Mammary epithelial cell (primary cell): ENCODE measurements around the gene SLC5A10.

Source experiments
- CTCF ChIP-seq, 2 donors: IDR thresholded peaks in 1 of 2; conservative IDR thresholded peaks in 1 of 2; 2 replicates each; pipeline ENCODE4 v1.5.1; 2011 to 2012; ENCODE audit warnings: inconsistent platforms in 2 of 2, low read length in 2 of 2, mild to moderate bottlenecking in 2 of 2, control low read depth in 1 of 2, low read depth in 1 of 2; ENCODE audit not compliant: insufficient read depth in 1 of 2; ENCODE audit errors: extremely low read depth in 1 of 2
- EZH2 ChIP-seq: IDR thresholded peaks from 2 replicates; pipeline ENCODE4 v1.6.1; 2012; ENCODE audit warnings: low read length, inconsistent platforms, borderline replicate concordance

- TF ChIP-seq EZH2 (no peak), CTCF (conservative IDR thresholded peaks at IDR 0.05 in 1 of 2, IDR thresholded peaks at IDR 0.05 in 1 of 2; ENCODE audit: extremely low read depth in 1 of 2, insufficient read depth in 1 of 2, low read depth in 1 of 2, low read length in 2 of 2) (no peak)
Measured at GRCh38 chr17:18950346-18950745, 1.6 kb upstream of the SLC5A10 start.
